GM23338 (cell line): ENCODE measurements around the gene PALLD. TPM values are rescaled to one million over a fixed set of nuclear protein-coding genes. Genes with fewer than 3 reads are reported as not detected.

Experiments used
- ATAC-seq: fragments of 200-7000 bp; cut with Tn5 transposase; 3 replicates; pipeline ENCODE4 v1.9.1; 2020
- DNase-seq: peaks from one replicate; pipeline ENCODE4 v3.0.0-alpha.2; 2015; ENCODE audit warnings: low spot score
- H2AFZ ChIP-seq: fragments of 200-600 bp; sonication (generic); 2 replicates; pipeline ENCODE4 v1.8.0; 2016; ENCODE audit warnings: antibody characterized with exemption, mild to moderate bottlenecking, moderate library complexity
- H3F3A ChIP-seq: fragments of 200-600 bp; sonication (generic); replicated peaks from 2 replicates; pipeline ENCODE4 v1.8.0; 2017; ENCODE audit warnings: antibody characterized with exemption, mixed run types, low read depth
- H3K27ac ChIP-seq: fragments of 200-600 bp; sonication (generic); 2 replicates; pipeline ENCODE4 v1.6.1; 2016; ENCODE audit warnings: low read depth
- H3K27me3 ChIP-seq: fragments of 200-600 bp; sonication (generic); 2 replicates; pipeline ENCODE4 v1.8.0; 2016; ENCODE audit warnings: mild to moderate bottlenecking, mixed run types, moderate library complexity; ENCODE audit not compliant: insufficient read depth
- H3K36me3 ChIP-seq: fragments of 200-600 bp; sonication (generic); 2 replicates; pipeline ENCODE4 v1.8.0; 2016; ENCODE audit warnings: mild to moderate bottlenecking; ENCODE audit not compliant: insufficient read depth
- H3K4me1 ChIP-seq: fragments of 200-600 bp; sonication (generic); 2 replicates; pipeline ENCODE4 v1.8.0; 2016; ENCODE audit warnings: mild to moderate bottlenecking, moderate library complexity; ENCODE audit not compliant: insufficient read depth
- H3K4me2 ChIP-seq: fragments of 200-600 bp; sonication (generic); 2 replicates; pipeline ENCODE4 v1.7.1; 2017; ENCODE audit warnings: mixed run types
- H3K4me3 ChIP-seq: fragments of 200-600 bp; sonication (generic); 2 replicates; pipeline ENCODE4 v1.6.1; 2016; ENCODE audit warnings: mixed run types
- H3K79me2 ChIP-seq: fragments of 200-600 bp; sonication (generic); replicated peaks from 2 replicates; pipeline ENCODE4 v1.8.0; 2017; ENCODE audit warnings: mild to moderate bottlenecking; ENCODE audit not compliant: insufficient read depth
- H3K9me2 ChIP-seq: fragments of 200-600 bp; sonication (generic); 2 replicates; pipeline ENCODE4 v1.8.0; 2017; ENCODE audit not compliant: insufficient read depth
- H4K20me1 ChIP-seq: fragments of 200-600 bp; sonication (generic); replicated peaks from 2 replicates; pipeline ENCODE4 v1.8.0; 2017; ENCODE audit warnings: mild to moderate bottlenecking; ENCODE audit not compliant: insufficient read depth
- H3K27ac Mint-ChIP-seq: 2 replicates; pipeline ENCODE4 v1.8.0; 2020; ENCODE audit warnings: inconsistent platforms, mild to moderate bottlenecking, moderate library complexity, mixed read lengths
- H3K27me3 Mint-ChIP-seq: 3 replicates; pipeline ENCODE4 v1.8.0; 2022; ENCODE audit warnings: low read depth, mild to moderate bottlenecking, moderate library complexity, mixed read lengths, inconsistent platforms; ENCODE audit not compliant: insufficient read depth, poor library complexity
- H3K36me3 Mint-ChIP-seq: 3 replicates; pipeline ENCODE4 v1.8.0; 2021; ENCODE audit warnings: low read depth, mild to moderate bottlenecking, inconsistent platforms, moderate library complexity, mixed read lengths
- H3K4me1 Mint-ChIP-seq: 3 replicates; pipeline ENCODE4 v1.8.0; 2020; ENCODE audit warnings: mild to moderate bottlenecking, inconsistent platforms, mixed read lengths
- H3K4me3 Mint-ChIP-seq: 3 replicates; pipeline ENCODE4 v1.8.0; 2021; ENCODE audit warnings: moderate library complexity, mild to moderate bottlenecking, inconsistent platforms, mixed read lengths
- H3K9me3 Mint-ChIP-seq: 3 replicates; pipeline ENCODE4 v1.8.0; 2020; ENCODE audit warnings: moderate library complexity, mild to moderate bottlenecking, inconsistent platforms, mixed read lengths
- CREB1 ChIP-seq: fragments of 250-450 bp; sonication (Bioruptor Pico); IDR thresholded peaks from 2 replicates; pipeline ENCODE4 v1.5.0; 2020; ENCODE audit warnings: low read depth, mild to moderate bottlenecking, moderate library complexity
- CTCF ChIP-seq, 2 experiments: fragments of 200-600 bp in 1 of 2; sonication (generic) in 1 of 2; conservative IDR thresholded peaks; 2 replicates each; pipeline versions ENCODE4 v1.5.1 to v1.6.1; 2016 to 2017; ENCODE audit warnings: antibody characterized with exemption in 2 of 2, low read depth in 2 of 2, mild to moderate bottlenecking in 2 of 2, moderate library complexity in 1 of 2
- ETS1 ChIP-seq: IDR thresholded peaks from 2 replicates; pipeline ENCODE4 v1.6.1; 2016; ENCODE audit warnings: antibody characterized with exemption
- EZH2 ChIP-seq: fragments of 200-600 bp; sonication (generic); IDR thresholded peaks from one replicate; pipeline ENCODE4 v1.8.0; 2017; ENCODE audit warnings: antibody characterized with exemption, mild to moderate bottlenecking, low read depth; ENCODE audit not compliant: unreplicated experiment
- EZH2phosphoT487 ChIP-seq: fragments of 200-600 bp; sonication (generic); IDR thresholded peaks from one replicate; pipeline ENCODE4 v1.8.1; 2018; ENCODE audit warnings: antibody characterized with exemption; ENCODE audit not compliant: unreplicated experiment
- JUNB ChIP-seq: IDR thresholded peaks from one replicate; pipeline ENCODE4 v1.6.1; 2016; ENCODE audit warnings: antibody characterized with exemption; ENCODE audit not compliant: unreplicated experiment
- NANOG ChIP-seq: IDR thresholded peaks from 2 replicates; pipeline ENCODE4 v1.6.1; 2016; ENCODE audit warnings: antibody characterized with exemption, borderline replicate concordance
- POLR2AphosphoS5 ChIP-seq: IDR thresholded peaks from 2 replicates; pipeline ENCODE4 v1.6.1; 2016; ENCODE audit warnings: antibody characterized with exemption, low read depth
- REST ChIP-seq: IDR thresholded peaks from one replicate; pipeline ENCODE4 v1.6.1; 2018; ENCODE audit warnings: antibody characterized with exemption; ENCODE audit not compliant: unreplicated experiment
- STAT1 ChIP-seq: IDR thresholded peaks from one replicate; pipeline ENCODE4 v1.6.1; 2016; ENCODE audit warnings: antibody characterized with exemption; ENCODE audit not compliant: unreplicated experiment
- ZNF114 ChIP-seq: fragments of 250-450 bp; sonication (Bioruptor Pico); IDR thresholded peaks from 2 replicates; pipeline ENCODE4 v1.5.0; 2020; ENCODE audit warnings: mild to moderate bottlenecking, moderate library complexity
- ZNF331 ChIP-seq: fragments of 250-450 bp; sonication (Bioruptor Pico); IDR thresholded peaks from 2 replicates; pipeline ENCODE4 v1.5.0; 2020; ENCODE audit warnings: low read depth, mild to moderate bottlenecking, moderate library complexity
- ZNF462 ChIP-seq: fragments of 250-450 bp; sonication (Bioruptor Pico); IDR thresholded peaks from 2 replicates; pipeline ENCODE4 v1.5.0; 2020; ENCODE audit warnings: mild to moderate bottlenecking, moderate library complexity
- polyA plus RNA-seq: library from polyadenylated mRNA; unstranded; fragments of >200 nt; fragmentation: Nextera tagmentation; extraction: Ambion mirVana; gene quantifications from 2 replicates; pipeline ENCODE4 v1.2.1, GENCODE V29; 2016
- total RNA-seq: library from RNA; depleted of rRNA; stranded (reverse); fragments of >200 nt; shearing (Covaris generic); gene quantifications from 2 replicates; pipeline ENCODE4 v1.2.3, GENCODE V29; 2014

PALLD gene
- total and polyA plus RNA-seq, 2 experiments from 2014 or later, result 13.1 to 30.2 TPM

GRCh38 chr4:168856312-168856711 lies 359.5 kb downstream of the PALLD start:
- no peaks in the 10 kb centered on the region for H3F3A ChIP-seq
- H3K4me3 Mint-ChIP-seq, result no peak overlapping the region
- H3K27ac Mint-ChIP-seq, result no peak overlapping the region
- H3K27me3 Mint-ChIP-seq, result peaks cover 8% of the 10 kb centered on the region
- no peaks in the 10 kb centered on the region for H3K36me3 ChIP-seq
- TF ChIP-seq NANOG, result no peak
- no peak for TF ChIP-seq ETS1
- TF ChIP-seq CTCF (conservative IDR thresholded peaks at IDR 0.05; ENCODE audit: low read depth in 2 of 2), result no peak
- no peak for TF ChIP-seq ZNF331 (CRISPR knock-in tag)
- TF ChIP-seq STAT1, result no peak
- TF ChIP-seq EZH2phosphoT487, result no peak
- TF ChIP-seq REST, result no peak
- TF ChIP-seq EZH2, result no peak
- no peak for TF ChIP-seq POLR2AphosphoS5
- no peak for TF ChIP-seq ZNF114 (CRISPR knock-in tag)
- no peak for TF ChIP-seq CREB1 (CRISPR knock-in tag)
- no peak for TF ChIP-seq JUNB
- TF ChIP-seq ZNF462 (CRISPR knock-in tag), result no peak
- no peaks in the 10 kb centered on the region for H3K27me3 ChIP-seq
- H3K36me3 Mint-ChIP-seq, result peaks cover 11% of the 10 kb centered on the region; the same call in 2 of the 3 replicates
- H3K9me2 ChIP-seq, result peaks cover 3% of the 10 kb centered on the region; the same call in 1 of the 2 replicates
- ATAC-seq, result no peak
- H3K9me3 Mint-ChIP-seq, result no peaks in the 10 kb centered on the region
- no peak overlapping the region for H3K4me3 ChIP-seq
- peaks cover 17% of the 10 kb centered on the region for H3K4me1 Mint-ChIP-seq
- H3K4me1 ChIP-seq, result peaks cover 4% of the 10 kb centered on the region; the same call in 1 of the 2 replicates
- no peaks in the 10 kb centered on the region for H4K20me1 ChIP-seq
- H3K79me2 ChIP-seq, result no peaks in the 10 kb centered on the region
- H3K4me2 ChIP-seq, result no peak overlapping the region
- DNase-seq, result no peak
- no peak overlapping the region for H3K27ac ChIP-seq
- H2AFZ ChIP-seq, result no peak overlapping the region
